Measurements from ENCODE around the gene NANP. TPM values are rescaled to one million over a fixed set of nuclear protein-coding genes. Genes with fewer than 3 reads are reported as not detected.

NANP gene
- total and polyA plus RNA-seq, 2 of the 13 experiments (the other 11 are each of a cell fraction or from before 2014, with no cell fraction given), result 8.9 to 21.5 TPM

DNA sequence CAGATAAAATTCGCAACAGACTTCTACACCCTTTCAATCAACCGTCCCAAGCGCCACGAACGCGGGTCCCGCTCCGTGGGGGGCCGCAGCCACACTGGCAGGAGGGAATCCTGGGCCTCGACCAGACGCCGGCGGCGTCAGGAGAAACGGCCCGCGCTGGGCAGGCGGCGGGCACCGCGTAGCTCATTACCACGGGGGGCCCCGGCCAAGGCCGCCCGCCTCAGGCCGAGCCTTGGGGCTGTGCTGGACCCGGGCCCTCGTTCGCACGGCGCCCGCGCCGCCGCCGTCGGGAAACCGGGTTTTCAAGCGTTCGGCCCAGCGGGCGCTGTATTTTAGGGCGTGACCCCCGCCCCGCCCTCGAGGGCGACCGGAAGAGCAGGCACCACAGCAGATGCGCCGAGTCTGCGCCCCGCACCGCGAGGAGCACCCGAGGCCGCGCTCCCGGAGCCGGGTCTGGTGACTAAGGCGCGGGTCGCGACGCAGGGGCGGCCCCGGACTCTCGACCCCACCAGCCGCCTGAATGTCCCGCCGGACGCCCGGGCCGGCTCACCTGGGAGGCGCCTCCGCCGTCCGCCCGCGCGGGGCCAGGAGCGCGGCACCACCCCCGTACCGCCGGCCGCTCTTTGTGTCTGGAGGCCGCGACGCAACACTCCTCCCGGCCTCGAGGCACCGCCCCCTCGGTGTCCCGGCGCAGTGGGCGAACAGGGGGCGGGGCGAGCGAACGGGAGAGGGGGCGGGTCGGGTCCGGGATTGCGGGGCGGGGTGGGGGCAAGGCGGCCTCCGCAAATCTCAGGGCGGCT is 38.7 kb downstream of the NANP start, which contains the start of gene NINL (continued):
- 0 out of 4 replicates have a peak, but pooled peaks of 1 of the 2 experiments have one; percentile 47 for TF ChIP-seq ATF4 (CRISPR knock-in tag; IDR thresholded peaks at IDR 0.05)
- no peak for TF ChIP-seq ZNF782 (CRISPR knock-in tag; IDR thresholded peaks at IDR 0.05; ENCODE audit: borderline replicate concordance)
- no peak for TF ChIP-seq SMYD3 (CRISPR knock-in tag; IDR thresholded peaks at IDR 0.05)
- TF ChIP-seq, protein P1, sequence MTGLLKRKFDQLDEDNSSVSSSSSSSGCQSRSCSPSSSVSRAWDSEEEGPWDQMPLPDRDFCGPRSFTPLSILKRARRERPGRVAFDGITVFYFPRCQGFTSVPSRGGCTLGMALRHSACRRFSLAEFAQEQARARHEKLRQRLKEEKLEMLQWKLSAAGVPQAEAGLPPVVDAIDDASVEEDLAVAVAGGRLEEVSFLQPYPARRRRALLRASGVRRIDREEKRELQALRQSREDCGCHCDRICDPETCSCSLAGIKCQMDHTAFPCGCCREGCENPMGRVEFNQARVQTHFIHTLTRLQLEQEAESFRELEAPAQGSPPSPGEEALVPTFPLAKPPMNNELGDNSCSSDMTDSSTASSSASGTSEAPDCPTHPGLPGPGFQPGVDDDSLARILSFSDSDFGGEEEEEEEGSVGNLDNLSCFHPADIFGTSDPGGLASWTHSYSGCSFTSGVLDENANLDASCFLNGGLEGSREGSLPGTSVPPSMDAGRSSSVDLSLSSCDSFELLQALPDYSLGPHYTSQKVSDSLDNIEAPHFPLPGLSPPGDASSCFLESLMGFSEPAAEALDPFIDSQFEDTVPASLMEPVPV (CRISPR knock-in tag; IDR thresholded peaks at IDR 0.05), result no peak
- TF ChIP-seq IKZF5 (CRISPR knock-in tag; IDR thresholded peaks at IDR 0.05), result peak; percentile 85
- TF ChIP-seq GFI1 (CRISPR knock-in tag; IDR thresholded peaks at IDR 0.05; ENCODE audit: borderline replicate concordance), result no peak; the same call in 1 of the 2 replicates
- 0 out of 2 replicates have a peak, but pooled peaks have one; percentile 22 for TF ChIP-seq ZNF609 (CRISPR knock-in tag; IDR thresholded peaks at IDR 0.05; ENCODE audit: borderline replicate concordance)
- peak; percentile 95 for TF ChIP-seq CCDC6 (CRISPR knock-in tag; IDR thresholded peaks at IDR 0.05)
- TF ChIP-seq GLMP (CRISPR knock-in tag; IDR thresholded peaks at IDR 0.05; ENCODE audit: borderline replicate concordance), result no peak
- peak; percentile 7; the same call in 1 of the 2 replicates for TF ChIP-seq ZNF552 (CRISPR knock-in tag; IDR thresholded peaks at IDR 0.05; ENCODE audit: borderline replicate concordance)
- TF ChIP-seq SSRP1 (CRISPR knock-in tag; IDR thresholded peaks at IDR 0.05), result peak; percentile 18; the same call in 1 of the 2 replicates
- TF ChIP-seq TBX3 (IDR thresholded peaks at IDR 0.05; ENCODE audit: borderline replicate concordance), result no peak
- TF ChIP-seq, protein P2, sequence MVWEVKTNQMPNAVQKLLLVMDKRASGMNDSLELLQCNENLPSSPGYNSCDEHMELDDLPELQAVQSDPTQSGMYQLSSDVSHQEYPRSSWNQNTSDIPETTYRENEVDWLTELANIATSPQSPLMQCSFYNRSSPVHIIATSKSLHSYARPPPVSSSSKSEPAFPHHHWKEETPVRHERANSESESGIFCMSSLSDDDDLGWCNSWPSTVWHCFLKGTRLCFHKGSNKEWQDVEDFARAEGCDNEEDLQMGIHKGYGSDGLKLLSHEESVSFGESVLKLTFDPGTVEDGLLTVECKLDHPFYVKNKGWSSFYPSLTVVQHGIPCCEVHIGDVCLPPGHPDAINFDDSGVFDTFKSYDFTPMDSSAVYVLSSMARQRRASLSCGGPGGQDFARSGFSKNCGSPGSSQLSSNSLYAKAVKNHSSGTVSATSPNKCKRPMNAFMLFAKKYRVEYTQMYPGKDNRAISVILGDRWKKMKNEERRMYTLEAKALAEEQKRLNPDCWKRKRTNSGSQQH (CRISPR knock-in tag; IDR thresholded peaks at IDR 0.05; ENCODE audit: low read depth), result peak; percentile 53; the same call in 1 of the 2 replicates
- peak; percentile 74 for TF ChIP-seq RAD21 (CRISPR knock-in tag; IDR thresholded peaks at IDR 0.05)
- peak; percentile 67; the same call in 1 of the 2 replicates for TF ChIP-seq SAFB2 (CRISPR knock-in tag; IDR thresholded peaks at IDR 0.05; ENCODE audit: borderline replicate concordance, low read depth)
- peak; percentile 81; the same call in 1 of the 2 replicates for TF ChIP-seq AKAP8 (CRISPR knock-in tag; IDR thresholded peaks at IDR 0.05)

Data from HepG2 (cell line).